ENCODE data around the gene CFAP299.

DNA sequence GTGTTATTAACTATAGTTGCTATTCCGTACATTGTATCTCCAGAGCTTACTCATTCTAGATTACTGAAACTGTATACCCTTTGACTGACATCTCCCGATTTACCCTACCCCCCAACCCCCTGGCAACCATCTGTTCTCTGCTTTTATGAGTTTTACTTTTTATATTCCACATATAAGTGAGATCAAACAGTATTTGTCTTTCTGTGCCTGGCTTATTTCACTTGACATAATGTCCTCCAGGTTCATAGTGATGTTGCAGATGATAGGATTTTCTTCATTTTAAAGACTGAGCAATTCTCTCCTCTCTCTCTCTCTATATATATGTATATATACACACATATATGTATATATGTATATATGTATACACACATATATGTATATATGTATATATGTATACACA, 54.6 kb downstream of the CFAP299 start:
- TF ChIP-seq TAF1 (IDR thresholded peaks at IDR 0.05; ENCODE audit: low read depth), result no peak
- no peak for TF ChIP-seq FOXM1 (IDR thresholded peaks at IDR 0.05; ENCODE audit: borderline replicate concordance, low read depth)
- TF ChIP-seq CEBPB (IDR thresholded peaks at IDR 0.05), result no peak
- TF ChIP-seq CREB1 (IDR thresholded peaks at IDR 0.05; ENCODE audit: low read depth), result no peak
- TF ChIP-seq NFIC (IDR thresholded peaks at IDR 0.05), result no peak
- TF ChIP-seq MAX (IDR thresholded peaks at IDR 0.05), result no peak

Data from Ishikawa (cell line).